HG03135 (cell line): ENCODE measurements around the gene CLINT1.

Source experiments
- ATAC-seq: cut with Tn5 transposase; IDR thresholded peaks from one replicate; pipeline ENCODE4 v1.9.1; 2021; ENCODE audit warnings: mild to moderate bottlenecking, moderate library complexity; ENCODE audit not compliant: unreplicated experiment

CLINT1 gene

GRCh38 chr5:157821822-157822622 is 36.9 kb downstream of the CLINT1 start:
- no peak for ATAC-seq

DNA sequence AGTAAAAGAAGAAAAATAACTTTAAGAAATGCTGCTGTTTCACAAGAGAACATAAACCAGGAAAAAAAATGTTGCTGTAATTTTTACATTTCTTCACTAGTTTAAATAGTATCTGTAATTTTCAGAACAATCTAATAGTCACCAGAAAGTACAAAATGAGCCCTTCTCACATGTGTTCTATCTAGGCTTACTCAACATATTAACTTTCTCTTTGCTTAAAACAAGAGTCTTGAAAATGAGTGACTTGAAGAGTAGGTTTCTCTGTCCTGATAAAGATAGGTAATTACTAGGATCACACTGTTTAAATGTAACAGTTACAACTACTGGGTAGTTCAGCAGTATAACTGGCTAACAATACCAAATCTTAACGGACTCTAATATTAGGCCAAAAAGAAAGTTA is 37.5 kb downstream of the CLINT1 start:
- no peak for ATAC-seq

- no peak for ATAC-seq
These were observed 38.2 kb downstream of the CLINT1 start for GRCh38 chr5:157820593-157821252.

GRCh38 chr5:157819502-157820115 is 39.3 kb downstream of the CLINT1 start:
- no peak for ATAC-seq

DNA sequence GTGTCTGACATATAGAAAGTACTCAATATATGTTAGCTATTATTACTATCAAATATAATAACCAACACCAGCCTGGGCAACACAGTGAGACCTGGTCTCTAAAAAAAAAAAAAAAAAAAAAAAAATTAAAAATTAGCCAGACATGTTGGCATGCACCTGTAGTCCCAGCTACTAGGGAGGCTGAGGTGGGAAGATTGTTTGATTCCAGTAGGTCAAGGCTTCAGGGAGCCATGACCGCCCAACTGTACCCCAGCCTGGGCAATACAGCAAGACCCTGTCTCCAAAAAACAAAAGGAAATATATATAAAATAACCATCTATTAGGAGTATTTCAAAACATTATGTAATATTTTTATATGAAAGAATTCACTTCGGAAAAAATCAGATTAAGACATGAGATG is 40.6 kb downstream of the CLINT1 start:
- ATAC-seq = no peak

DNA sequence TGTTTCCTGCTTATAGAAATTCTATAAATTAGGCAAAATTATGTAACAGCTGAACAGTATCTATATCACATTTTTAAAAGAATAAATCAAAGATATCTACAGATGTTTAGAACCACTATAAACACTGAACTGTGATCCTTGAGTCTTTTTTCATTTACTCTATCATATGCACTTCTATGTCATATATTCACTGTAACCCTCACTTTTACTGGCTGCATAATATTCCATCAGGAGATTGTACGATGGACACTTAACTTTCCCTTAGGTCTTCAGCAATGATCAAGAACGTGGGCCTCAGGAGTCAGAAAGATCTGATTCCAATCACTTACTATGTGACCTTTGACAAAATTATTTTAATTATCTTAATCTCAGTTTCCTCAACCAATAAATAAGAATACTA is 41.0 kb downstream of the CLINT1 start:
- ATAC-seq = no peak

DNA sequence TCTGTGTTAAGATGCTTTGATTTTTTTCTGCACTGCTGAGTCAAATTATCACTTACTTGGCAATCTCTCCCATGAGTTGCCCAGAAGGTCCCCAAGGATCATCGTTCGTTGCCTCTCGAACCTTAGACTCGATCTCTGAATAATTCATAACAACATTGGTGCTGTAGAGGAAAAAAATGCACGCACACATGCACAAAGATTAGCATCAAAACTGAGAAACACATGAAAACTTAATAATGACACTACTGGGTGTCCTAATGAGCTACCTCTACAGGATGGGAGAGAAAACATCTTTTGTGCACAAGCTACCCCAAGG is 41.6 kb downstream of the CLINT1 start:
- ATAC-seq = no peak

DNA sequence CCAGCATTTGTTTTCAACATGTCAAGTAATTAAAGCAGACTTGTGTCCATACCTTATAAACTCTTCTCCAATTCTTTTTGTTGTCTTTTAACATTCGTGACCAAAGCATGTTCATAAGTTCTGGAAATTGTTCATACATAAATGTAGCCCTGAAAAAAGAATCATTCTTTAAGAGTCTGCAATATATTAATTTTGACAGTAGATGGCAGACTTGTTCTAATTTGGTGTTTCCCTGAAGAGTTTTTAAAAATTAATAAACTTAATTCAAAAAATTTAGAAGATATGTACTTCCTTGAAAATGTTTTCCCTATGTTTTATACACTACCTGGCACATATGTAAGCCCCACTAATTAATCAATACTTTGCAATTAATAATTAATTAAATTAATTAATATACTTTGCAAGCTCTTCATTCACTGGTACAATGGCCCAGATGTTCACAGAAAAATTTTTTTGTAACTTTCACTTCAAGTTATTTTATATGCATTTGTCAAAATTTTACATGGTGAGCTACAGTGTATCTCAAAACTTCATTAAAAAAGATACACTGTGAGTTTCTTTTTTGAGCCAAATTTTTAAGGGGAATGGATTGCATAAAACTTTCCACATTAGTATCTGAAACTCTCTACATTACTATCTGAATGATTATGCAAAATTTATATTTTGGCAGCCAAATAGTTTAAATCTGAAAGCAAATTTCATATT is 42.1 kb downstream of the CLINT1 start:
- ATAC-seq = no peak

- no peak for ATAC-seq
These were observed 46.9 kb downstream of the CLINT1 start for GRCh38 chr5:157812086-157812485.

DNA sequence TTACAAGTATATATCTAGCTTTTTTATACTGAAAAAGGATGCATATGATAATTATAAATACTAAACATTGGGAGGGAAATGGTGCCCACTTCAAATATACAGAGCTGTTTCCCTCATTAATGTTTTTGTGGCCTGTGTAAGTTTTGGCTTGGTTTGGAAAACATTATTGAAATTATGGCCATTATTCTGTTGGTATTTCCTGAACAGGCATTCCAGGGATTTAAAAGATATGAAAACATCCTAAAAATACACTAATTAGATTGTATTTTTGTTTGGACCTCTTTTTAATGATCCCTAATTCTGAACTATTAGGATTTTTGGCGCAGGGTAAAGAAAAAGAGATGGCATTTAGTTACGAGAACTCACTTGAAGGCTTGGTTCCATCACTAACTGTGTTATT is 50.9 kb downstream of the CLINT1 start:
- ATAC-seq = no peak

DNA sequence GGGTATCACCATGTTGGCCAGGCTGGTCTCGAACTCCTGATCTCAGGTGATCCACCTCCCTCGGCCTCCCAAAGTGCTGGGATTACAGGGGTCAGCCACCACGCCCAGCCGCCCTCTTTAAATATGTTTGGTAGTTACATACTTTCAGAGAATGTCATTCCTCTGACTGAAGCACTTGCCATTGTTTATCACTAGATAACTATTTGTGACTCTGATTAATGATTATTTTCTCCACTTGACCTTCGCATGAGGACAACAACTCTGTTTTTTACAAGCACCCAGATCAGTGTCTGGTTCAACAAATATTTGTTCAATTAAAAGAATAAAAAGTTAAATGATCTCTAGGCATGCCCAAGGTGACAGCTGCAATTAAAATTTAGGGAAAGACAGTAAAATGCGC is 56.2 kb downstream of the CLINT1 start:
- ATAC-seq = no peak

- ATAC-seq = no peak
These were observed 58.8 kb downstream of the CLINT1 start for GRCh38 chr5:157800137-157800536.

- ATAC-seq = no peak
These were observed 59.4 kb downstream of the CLINT1 start for GRCh38 chr5:157799578-157799977.

DNA sequence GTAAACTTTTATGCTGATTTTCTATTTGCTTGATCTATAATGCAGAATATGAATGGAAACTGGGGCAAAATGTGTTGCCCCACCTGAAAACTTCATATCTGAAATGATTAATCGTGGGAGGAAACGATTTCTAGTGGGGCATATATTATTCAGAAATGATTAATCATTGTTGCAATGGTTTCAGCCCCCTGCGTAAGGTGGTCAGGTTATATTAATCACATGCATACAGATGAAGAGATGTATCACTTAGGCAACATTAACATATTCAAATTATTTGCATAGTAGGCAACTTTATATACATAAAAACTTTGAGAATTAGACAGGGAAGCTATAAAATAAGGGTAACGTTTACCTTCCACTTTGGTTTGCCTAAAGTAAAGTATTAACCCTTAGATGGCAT is 65.6 kb downstream of the CLINT1 start:
- no peak for ATAC-seq

- no peak for ATAC-seq
These were observed 73.1 kb downstream of the CLINT1 start for GRCh38 chr5:157785801-157786200.

DNA sequence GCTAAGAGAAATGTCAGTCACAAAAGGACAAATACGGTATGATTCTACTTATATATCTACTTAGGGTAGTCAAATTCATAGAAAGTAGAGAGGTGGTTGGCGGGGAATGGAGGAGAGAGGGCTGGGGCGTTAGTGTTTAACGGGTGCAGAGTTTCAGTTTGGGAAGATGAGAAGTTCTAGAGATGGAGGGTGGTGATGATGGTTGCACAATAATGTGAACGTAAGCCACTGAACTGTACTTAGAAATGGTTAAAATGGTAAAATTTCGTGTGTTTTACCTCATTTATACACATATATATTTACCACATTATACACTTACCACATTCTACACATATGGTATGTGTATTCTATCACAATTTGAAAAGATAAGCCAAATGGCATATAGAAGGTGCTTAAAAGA is 79.7 kb downstream of the CLINT1 start:
- ATAC-seq = no peak

DNA sequence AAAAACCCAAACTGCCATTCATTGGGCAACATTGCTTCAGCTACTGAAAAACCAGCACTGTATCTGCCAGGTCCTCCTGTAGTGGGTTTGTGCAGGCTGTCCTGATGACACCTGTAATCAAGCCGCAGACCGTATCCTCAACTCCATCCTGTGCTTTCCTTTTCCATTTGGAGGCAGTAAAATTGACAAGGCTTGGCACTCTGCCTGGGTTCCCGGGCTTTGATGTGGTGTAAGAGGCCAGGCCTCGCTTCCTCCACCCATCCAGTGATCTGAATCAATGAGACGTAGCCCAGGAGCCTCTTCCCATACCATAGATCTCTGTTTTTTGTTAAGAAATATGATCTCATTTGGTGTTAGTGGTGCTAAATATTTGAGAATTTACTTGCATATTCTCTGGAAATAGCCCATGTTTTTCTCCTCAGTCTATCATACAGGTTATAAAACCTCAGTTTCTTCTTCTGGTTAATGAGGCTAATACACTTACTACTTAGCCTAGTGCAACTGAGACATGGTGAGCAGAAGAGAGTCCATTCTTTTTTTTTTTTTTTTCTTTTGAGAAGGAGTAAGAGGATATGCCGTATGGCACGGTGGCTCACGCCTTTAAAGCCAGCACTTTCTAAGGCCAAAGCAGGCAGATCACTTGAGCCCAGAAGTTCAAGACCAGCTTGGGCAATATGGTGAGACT is 80.7 kb downstream of the CLINT1 start:
- ATAC-seq = no peak

- no peak for ATAC-seq
These were observed 86.8 kb downstream of the CLINT1 start for GRCh38 chr5:157772127-157772526.

GRCh38 chr5:157770665-157771064 is 88.3 kb downstream of the CLINT1 start:
- no peak for ATAC-seq

GRCh38 chr5:157767689-157768088 is 91.3 kb downstream of the CLINT1 start:
- ATAC-seq = no peak

DNA sequence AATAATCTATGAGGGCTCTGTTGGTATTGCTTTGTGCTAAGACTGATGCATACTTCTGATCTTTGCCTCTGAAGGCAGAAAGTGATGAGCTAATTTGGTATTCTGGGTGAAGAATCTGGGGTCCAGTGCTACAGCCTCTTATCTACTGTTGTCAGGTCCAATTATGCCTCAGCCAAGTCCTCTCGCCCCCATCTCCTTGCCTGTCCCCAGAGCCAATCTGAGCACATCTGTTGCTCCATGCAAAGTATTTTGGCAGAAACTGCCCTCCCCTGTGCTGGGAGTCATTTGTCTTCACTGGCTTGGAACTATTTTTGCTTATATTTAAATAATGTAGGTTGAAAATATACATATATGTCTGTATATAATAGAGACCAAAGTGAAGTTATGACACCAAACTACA is 92.0 kb downstream of the CLINT1 start:
- ATAC-seq = no peak
